Tibial nerve (tissue), 4 donors: ENCODE measurements around the gene TBC1D1.

Source experiments
- EP300 ChIP-seq, 2 donors: sonication (generic); formaldehyde crosslinking; IDR thresholded peaks; one replicate each; pipeline ENCODE4 v1.6.1; 2017; ENCODE audit warnings: antibody characterized with exemption in 2 of 2, mild to moderate bottlenecking in 1 of 2
- TF ChIP-seq, protein P1 (sequence below), 5 experiments: fragments of 200-600 bp in 3 of 5; fragments of 450-650 bp in 2 of 5; sonication (generic) in 3 of 5; IDR thresholded peaks; one replicate each; pipeline ENCODE4 v1.5.1; 2016 to 2019; ENCODE audit warnings: antibody characterized with exemption in 5 of 5, mild to moderate bottlenecking in 3 of 5, moderate library complexity in 2 of 5

DNA sequence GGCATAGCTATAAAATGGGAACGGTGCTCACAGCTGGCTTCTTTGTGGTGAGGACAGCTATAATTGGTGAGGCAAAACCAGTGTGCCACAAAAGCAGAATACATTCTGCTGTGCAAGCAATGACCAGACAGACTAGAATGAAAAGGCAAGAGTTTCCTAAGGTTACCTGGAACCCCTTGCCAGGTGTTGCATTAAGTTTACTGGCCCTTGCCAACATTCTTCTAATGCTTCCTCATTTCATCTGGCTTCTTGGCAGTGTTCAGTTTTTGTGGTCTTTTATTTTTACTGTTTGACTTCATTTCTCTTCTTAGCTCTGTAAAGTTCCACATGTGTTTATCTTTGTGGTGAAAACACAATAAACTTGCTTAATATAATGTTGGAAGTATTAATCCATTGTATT lies 200.8 kb downstream of the TBC1D1 start:
- no peak for TF ChIP-seq EP300 (IDR thresholded peaks at IDR 0.05)
- TF ChIP-seq, protein P1, sequence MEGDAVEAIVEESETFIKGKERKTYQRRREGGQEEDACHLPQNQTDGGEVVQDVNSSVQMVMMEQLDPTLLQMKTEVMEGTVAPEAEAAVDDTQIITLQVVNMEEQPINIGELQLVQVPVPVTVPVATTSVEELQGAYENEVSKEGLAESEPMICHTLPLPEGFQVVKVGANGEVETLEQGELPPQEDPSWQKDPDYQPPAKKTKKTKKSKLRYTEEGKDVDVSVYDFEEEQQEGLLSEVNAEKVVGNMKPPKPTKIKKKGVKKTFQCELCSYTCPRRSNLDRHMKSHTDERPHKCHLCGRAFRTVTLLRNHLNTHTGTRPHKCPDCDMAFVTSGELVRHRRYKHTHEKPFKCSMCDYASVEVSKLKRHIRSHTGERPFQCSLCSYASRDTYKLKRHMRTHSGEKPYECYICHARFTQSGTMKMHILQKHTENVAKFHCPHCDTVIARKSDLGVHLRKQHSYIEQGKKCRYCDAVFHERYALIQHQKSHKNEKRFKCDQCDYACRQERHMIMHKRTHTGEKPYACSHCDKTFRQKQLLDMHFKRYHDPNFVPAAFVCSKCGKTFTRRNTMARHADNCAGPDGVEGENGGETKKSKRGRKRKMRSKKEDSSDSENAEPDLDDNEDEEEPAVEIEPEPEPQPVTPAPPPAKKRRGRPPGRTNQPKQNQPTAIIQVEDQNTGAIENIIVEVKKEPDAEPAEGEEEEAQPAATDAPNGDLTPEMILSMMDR (IDR thresholded peaks at IDR 0.05) = no peak
